Measurements from ENCODE around the gene TMEM37.

GRCh38 chr2:119487434-119488244 is 56.0 kb downstream of the TMEM37 start:
- TF ChIP-seq MAX (IDR thresholded peaks at IDR 0.05) (peak; percentile 100), CTCF (IDR thresholded peaks at IDR 0.05; ENCODE audit: low read depth, low read length, missing input control) (no peak), TAF1 (conservative IDR thresholded peaks at IDR 0.05) (peak; percentile 84), JUND (IDR thresholded peaks at IDR 0.05) (peak; percentile 72 to 83), RXRA (IDR thresholded peaks at IDR 0.05) (peak; percentile 96 to 98), ZBTB33 (IDR thresholded peaks at IDR 0.05) (no peak), REST (IDR thresholded peaks at IDR 0.05) (peak; percentile 74), YY1 (IDR thresholded peaks at IDR 0.05) (peak; percentile 90)

Data from liver (tissue), 3 donors.